GM23248 (cell line): ENCODE data around the gene SLC31A2.
"Not testable (repeated sequence)": the region's sequence is repeated elsewhere in the genome, so short reads cannot be mapped to it uniquely, and the experiment has no call there.

ENCODE experiments used
- EZH2 ChIP-seq: fragments of 200-600 bp; sonication (generic); IDR thresholded peaks from 2 replicates; pipeline ENCODE4 v1.6.1; 2018; ENCODE audit warnings: antibody characterized with exemption, mild to moderate bottlenecking; ENCODE audit not compliant: insufficient read depth, poor library complexity, severe bottlenecking
- EZH2phosphoT487 ChIP-seq: fragments of 200-600 bp; sonication (generic); IDR thresholded peaks from 2 replicates; pipeline ENCODE4 v1.6.1; 2018; ENCODE audit warnings: antibody characterized with exemption, moderate library complexity, mild to moderate bottlenecking, low read depth; ENCODE audit not compliant: insufficient read depth

- TF ChIP-seq EZH2, EZH2phosphoT487: not testable (repeated sequence)
Measured at GRCh38 chr9:113112706-113113510, 37.9 kb upstream of the SLC31A2 start.
